Measurements from ENCODE around the gene PRSS16.
"Not testable (repeated sequence)": the region's sequence is repeated elsewhere in the genome, so short reads cannot be mapped to it uniquely, and the experiment has no call there.

Gene PRSS16

GRCh38 chr6:27242589-27243265 lies 4.8 kb upstream of the PRSS16 start:
- no peak for DNase-seq (ENCODE audit: low read depth)

DNA sequence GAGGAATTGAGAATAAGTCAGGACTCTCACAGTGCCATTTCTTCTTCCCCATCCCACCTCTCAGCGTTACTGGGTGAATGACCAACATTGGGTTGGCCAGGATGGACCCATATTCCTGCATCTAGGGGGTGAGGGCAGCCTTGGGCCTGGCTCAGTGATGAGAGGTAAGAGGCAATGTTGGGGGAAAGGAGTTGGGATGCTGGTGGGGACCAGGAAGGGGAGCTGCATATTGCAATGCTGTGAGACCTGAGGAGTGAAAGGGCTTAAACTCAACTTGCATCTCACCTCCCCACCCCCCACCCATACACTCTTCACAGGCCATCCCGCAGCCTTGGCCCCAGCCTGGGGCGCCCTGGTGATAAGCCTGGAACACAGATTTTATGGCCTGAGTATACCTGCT lies 1.3 kb downstream of the PRSS16 start:
- no peak for DNase-seq (ENCODE audit: low read depth)

GRCh38 chr6:27250277-27251111 lies 3.0 kb downstream of the PRSS16 start:
- DNase-seq (ENCODE audit: low read depth), result no peak

DNA sequence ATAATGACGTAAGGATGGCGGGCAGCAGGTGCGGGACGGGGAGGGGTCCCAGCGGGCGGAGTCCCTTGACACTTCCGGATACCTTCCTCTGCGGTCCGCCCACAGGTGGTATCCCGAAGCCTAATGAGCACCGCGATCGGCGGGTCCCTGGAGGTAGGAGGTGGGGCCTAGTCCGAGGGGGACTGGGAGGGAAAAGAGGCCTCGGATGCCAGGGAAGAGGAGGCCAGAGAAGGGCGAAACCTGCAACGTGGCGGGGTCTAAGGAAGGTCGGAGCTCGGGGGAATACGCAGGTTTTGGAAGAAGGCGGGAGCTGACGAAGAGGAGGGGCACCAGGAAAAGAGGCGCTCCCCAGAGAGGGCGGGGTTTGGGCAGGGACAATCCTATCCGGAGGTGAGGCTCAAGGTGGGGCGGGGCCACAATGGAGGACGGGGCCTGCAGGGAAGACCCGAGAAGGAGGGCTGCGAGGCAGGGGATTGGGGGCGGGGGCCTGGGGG lies 3.7 kb downstream of the PRSS16 start:
- peak; percentile 55 for DNase-seq (ENCODE audit: low read depth)

DNA sequence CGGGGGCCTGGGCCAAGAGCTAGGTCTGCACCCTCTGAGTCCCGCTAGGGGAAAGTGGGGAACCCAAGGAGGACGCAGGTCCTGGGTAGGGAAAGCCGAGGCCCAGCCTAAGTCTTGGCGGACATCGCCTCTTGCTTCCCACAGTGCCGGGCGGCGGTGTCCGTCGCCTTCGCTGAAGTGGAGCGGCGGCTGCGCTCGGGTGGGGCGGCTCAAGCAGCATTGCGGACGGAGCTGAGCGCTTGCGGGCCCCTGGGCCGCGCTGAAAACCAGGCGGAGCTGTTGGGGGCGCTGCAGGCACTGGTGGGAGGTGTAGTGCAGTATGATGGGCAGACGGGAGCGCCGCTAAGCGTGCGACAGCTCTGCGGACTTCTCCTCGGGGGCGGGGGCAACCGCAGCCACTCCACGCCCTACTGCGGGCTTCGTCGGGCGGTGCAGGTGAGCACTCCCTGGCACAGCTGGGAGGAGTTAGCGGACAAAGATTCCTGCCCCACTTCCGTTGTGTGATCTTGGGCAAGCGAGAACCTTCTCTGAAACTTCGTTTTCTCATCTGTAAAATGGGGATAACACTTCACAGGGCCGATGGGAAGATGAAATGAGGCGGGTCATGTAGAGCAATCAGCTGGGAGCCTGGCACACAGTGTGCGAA lies 4.2 kb downstream of the PRSS16 start:
- peak; percentile 45 for DNase-seq (ENCODE audit: low read depth)

GRCh38 chr6:27254566-27254965 lies 7.1 kb downstream of the PRSS16 start:
- no peak for DNase-seq (ENCODE audit: low read depth)

GRCh38 chr6:27255866-27256265 lies 8.4 kb downstream of the PRSS16 start:
- DNase-seq (ENCODE audit: low read depth), result no peak

DNA sequence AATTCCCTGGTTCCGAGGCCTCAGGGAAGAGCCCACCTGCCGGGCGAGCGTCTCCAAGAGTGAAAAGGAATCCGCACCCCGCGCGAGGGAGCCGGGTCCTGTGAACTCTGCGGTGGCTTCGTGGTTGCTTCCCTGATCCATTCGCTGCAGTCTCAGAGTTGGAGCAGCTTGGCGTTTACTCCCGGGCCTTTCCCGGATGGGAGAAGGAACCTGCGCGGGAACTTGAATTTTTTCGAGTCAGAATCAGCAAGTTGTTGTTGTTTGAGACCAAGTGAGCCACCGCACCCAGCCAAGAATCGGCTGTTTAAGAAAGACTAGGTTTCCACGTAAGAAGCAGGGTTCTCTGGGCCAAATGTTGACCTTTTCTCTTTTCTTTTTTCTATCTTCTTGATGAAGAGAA lies 12.9 kb downstream of the PRSS16 start:
- no peak for DNase-seq (ENCODE audit: low read depth)

GRCh38 chr6:27260836-27261375 lies 13.4 kb downstream of the PRSS16 start:
- DNase-seq (ENCODE audit: low read depth), result no peak

DNA sequence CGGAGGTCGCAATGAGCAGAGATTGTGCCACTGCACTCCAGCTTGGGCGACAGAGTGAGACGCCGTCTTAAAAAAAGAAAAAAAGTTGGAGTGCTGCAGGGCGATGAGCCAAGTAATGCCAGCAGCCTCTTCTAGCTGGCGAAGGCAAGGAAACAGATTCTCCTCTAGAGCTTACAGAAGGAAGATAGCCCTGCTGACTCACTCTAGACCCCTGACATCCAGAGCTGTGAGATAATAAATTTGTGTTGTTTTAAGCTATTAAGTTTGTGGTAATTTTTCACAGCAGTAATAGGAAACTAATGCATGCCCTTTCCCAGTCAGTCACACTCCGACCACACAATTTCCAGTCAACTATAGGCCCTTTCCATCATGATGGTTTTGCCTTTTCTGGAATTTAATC lies 16.4 kb downstream of the PRSS16 start:
- no peak for DNase-seq (ENCODE audit: low read depth)

DNA sequence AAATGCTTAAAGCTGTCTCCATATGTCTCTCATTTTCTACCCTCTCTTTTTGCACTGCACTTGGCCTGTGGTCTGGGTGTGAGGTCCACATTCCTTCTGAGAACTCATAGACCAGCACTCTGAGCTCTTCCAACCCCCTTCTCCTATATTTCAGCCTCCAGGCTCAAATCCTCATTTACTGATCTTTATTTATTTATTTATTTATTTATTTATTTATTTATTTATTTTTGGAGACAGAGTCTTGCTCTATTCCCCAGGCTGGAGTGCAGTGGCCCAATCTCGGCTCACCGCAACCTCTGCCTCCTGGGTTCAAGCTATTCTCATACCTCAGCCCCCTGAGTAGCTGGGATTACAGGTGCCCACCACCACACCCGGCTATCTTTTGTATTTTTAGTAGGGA lies 19.5 kb downstream of the PRSS16 start:
- DNase-seq (ENCODE audit: low read depth), result not testable (repeated sequence)

DNA sequence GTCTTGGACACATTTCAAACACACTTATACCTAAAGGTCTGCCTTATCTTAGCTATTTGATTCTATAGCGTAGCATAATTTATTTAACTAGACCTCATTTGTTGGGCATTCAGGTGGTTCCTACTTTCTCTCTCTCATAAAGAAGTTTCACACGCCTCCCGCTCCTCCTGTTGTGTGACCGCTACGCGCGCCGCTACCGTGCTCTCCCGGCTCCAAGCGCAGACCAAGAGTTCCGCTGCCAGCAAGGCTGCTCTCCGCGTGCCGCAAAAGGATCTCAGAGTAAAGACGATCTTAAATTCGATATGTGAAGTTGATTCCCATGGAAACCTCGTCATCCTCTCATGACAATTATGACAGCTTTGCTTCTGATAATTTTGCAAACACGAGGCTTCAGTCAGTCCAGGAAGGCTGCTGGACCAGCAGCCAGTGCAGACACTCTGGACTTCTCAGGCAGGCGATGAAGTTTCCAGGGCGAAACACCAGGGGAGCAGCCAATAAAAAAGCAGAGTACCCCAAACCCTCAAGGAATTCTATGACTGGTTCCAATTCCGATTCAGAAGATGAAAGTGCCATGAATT lies 20.4 kb downstream of the PRSS16 start:
- no peak for DNase-seq (ENCODE audit: low read depth)

- no peak for DNase-seq (ENCODE audit: low read depth)
Measured at GRCh38 chr6:27268803-27269202, 21.3 kb downstream of the PRSS16 start.

- no peak for DNase-seq (ENCODE audit: low read depth)
Measured at GRCh38 chr6:27273783-27274182, 26.3 kb downstream of the PRSS16 start.

- no peak for DNase-seq (ENCODE audit: low read depth)
Measured at GRCh38 chr6:27275025-27275956, 27.8 kb downstream of the PRSS16 start.

- no peak for DNase-seq (ENCODE audit: low read depth)
Measured at GRCh38 chr6:27279513-27280063, 32.1 kb downstream of the PRSS16 start.

DNA sequence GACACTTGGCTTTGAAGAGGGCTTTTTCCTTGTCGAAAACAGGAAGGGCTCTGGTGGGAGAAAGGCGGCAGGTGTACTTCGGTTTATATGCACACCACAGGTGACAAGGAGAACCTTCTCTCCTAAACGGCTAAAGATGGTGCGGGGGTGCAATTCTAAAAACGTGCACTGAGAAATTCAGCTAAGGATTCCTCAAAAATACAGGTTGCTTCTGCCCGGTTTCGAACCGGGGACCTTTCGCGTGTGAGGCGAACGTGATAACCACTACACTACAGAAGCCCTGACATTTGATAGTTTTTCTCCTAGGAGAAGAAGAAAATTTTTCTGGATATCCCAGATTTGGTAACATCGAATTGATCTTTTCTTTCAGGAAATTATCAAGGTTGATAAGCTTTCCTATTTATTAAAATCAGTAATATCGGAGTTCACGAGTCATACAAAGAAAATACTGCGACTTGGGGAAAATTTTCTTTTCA lies 32.6 kb downstream of the PRSS16 start:
- DNase-seq (ENCODE audit: low read depth), result no peak

- DNase-seq (ENCODE audit: low read depth), result no peak
Measured at GRCh38 chr6:27280540-27281000, 33.1 kb downstream of the PRSS16 start.

GRCh38 chr6:27281105-27281539 lies 33.6 kb downstream of the PRSS16 start:
- DNase-seq (ENCODE audit: low read depth), result no peak

DNA sequence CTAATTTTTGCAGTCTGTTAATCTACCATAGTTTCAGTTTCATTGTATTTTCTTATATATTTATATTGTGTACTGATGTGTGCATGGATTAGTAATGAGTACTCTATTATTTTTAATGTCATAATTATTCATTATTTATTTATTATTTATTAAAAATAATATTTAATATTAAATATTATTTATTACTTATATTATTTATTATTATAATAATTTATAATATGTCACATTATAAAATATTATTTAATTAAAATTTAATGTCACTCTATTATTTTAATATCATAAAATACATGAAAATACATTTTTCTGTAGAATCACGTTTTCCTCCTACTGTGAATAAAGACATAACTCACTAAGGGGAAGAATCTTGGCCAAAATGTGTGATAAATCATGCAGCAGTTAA lies 34.1 kb downstream of the PRSS16 start:
- no peak for DNase-seq (ENCODE audit: low read depth)
